Measurements from ENCODE around the gene PDLIM5. TPM values are rescaled to one million over a fixed set of nuclear protein-coding genes. Genes with fewer than 3 reads are reported as not detected.

Gene PDLIM5
- total RNA-seq, 1 experiment from 2014 or later = 158 TPM

DNA sequence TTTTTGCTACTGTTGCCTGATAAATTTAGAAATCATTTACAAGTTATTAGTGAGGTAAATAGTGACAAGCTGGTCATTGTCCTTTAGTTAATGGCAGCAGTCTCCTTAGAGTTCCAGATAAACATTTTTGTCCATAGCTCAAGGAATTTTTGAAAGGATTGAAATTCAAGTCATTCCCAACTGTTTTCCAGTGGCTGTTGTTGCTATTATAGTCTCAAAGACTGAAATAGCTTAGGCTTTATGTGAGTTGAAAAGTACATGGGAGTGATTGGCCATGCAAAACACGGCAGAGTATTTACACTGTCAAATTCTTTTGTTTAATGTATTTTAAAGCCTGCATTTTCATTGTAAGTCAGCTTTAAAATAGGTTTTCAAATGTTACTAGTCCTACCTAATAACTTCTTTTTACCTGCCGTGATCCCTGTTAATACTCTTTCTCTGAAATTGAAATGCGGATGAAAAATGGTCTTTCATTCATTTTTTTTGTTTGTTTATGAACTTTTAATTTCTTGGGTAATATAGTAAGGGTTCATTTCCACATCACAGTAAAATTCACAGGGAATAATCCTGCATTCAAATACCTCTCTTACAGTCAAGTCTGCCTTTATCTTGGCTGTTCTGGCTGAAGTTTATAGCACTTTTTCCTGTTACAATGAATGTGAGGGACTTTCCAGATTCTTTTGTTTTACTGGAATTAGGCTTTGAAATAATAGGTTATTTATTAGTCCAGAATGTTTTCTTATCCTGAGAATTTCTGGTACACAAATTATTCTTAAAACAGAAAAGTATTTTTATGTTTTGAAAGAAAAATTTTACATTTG lies 85.1 kb downstream of the PDLIM5 start:
- TF ChIP-seq, protein P1, sequence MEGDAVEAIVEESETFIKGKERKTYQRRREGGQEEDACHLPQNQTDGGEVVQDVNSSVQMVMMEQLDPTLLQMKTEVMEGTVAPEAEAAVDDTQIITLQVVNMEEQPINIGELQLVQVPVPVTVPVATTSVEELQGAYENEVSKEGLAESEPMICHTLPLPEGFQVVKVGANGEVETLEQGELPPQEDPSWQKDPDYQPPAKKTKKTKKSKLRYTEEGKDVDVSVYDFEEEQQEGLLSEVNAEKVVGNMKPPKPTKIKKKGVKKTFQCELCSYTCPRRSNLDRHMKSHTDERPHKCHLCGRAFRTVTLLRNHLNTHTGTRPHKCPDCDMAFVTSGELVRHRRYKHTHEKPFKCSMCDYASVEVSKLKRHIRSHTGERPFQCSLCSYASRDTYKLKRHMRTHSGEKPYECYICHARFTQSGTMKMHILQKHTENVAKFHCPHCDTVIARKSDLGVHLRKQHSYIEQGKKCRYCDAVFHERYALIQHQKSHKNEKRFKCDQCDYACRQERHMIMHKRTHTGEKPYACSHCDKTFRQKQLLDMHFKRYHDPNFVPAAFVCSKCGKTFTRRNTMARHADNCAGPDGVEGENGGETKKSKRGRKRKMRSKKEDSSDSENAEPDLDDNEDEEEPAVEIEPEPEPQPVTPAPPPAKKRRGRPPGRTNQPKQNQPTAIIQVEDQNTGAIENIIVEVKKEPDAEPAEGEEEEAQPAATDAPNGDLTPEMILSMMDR (IDR thresholded peaks at IDR 0.05; ENCODE audit: unreplicated experiment) = no peak
- CTCF ChIA-PET = interaction anchor here (0.6 to 1.4 kb wide), 4 partner anchors 9 to 130 kb away, joined by 3 to 6 read pairs (median 5); no protein-coding TSS in a partner anchor
- Mint-ChIP-seq H3K9me3 (ENCODE audit: unreplicated experiment) (no peaks in the 10 kb centered on the region), H3K4me1 (ENCODE audit: insufficient read depth, unreplicated experiment) (peaks cover 33% of the 10 kb centered on the region), H3K4me3 (ENCODE audit: unreplicated experiment) (no peak overlapping the region), H3K27me3 (ENCODE audit: insufficient read depth, unreplicated experiment) (no peaks in the 10 kb centered on the region), H3K27ac (ENCODE audit: low read depth, unreplicated experiment) (peak overlapping the region; percentile 8), H3K36me3 (ENCODE audit: insufficient read depth, unreplicated experiment) (no peaks in the 10 kb centered on the region)
- POLR2A ChIA-PET = interaction anchor here (1.1 to 6.0 kb wide), 6 partner anchors 7 to 127 kb away, joined by 3 to 32 read pairs (median 7); partner anchors contain the start of gene PDLIM5
- intact Hi-C loops (cut with micrococcal nuclease) = no loop called here
- no peak for DNase-seq (ENCODE audit: unreplicated experiment)
- no TSS peak for BruUV-seq (replicated peaks)

DNA sequence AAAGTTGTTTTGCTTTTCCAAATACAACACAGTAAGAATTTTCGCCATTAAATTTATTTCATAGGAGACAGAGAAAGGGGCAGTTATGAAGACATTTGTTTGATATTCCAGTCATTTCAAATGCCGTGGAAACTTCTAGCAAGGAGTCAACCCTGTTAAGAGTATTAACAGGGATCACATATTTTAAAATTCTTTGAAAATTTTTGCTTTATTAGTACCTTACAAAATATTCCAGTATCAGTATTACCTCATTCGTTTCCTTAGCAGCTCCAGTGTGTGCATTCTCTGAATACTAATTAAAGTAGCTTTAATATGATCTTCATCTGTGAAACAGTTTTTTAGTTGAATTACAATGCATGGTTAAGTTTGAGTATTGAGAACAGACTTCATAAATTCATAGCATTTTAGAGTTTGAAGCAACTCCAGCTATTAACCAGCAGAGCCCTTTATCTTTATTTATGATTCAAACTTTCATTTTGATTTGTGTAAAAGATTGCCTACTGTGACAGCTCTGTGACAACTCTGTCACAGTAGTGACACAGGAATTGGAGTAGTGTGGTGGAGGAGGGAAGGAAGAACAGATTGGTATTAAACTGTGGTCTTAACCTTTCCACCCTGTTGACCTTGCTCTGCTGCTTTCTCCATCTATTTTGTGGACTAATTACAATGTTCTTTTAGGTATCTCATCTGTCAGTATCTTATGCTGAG lies 86.3 kb downstream of the PDLIM5 start:
- H3K9me3 Mint-ChIP-seq (ENCODE audit: unreplicated experiment) = no peaks in the 10 kb centered on the region
- intact Hi-C loops (cut with micrococcal nuclease) = no loop called here
- no peaks in the 10 kb centered on the region for H3K36me3 Mint-ChIP-seq (ENCODE audit: insufficient read depth, unreplicated experiment)
- no TSS peak for BruUV-seq (replicated peaks)
- POLR2A ChIA-PET = interaction anchor here (1.0 to 6.0 kb wide), 6 partner anchors 12 to 128 kb away, joined by 3 to 32 read pairs (median 5); partner anchors contain the start of gene PDLIM5
- peaks cover 33% of the 10 kb centered on the region for H3K4me1 Mint-ChIP-seq (ENCODE audit: insufficient read depth, unreplicated experiment)
- no peak for DNase-seq (ENCODE audit: unreplicated experiment)
- no peak overlapping the region for H3K4me3 Mint-ChIP-seq (ENCODE audit: unreplicated experiment)
- no peaks in the 10 kb centered on the region for H3K27me3 Mint-ChIP-seq (ENCODE audit: insufficient read depth, unreplicated experiment)
- TF ChIP-seq, protein P1 (IDR thresholded peaks at IDR 0.05; ENCODE audit: unreplicated experiment) = no peak
- CTCF ChIA-PET = interaction anchor here (0.7 to 1.8 kb wide), 2 partner anchors 8 to 131 kb away, joined by 3 to 4 read pairs; no protein-coding TSS in a partner anchor
- H3K27ac Mint-ChIP-seq (ENCODE audit: low read depth, unreplicated experiment) = peak overlapping the region; percentile 8

DNA sequence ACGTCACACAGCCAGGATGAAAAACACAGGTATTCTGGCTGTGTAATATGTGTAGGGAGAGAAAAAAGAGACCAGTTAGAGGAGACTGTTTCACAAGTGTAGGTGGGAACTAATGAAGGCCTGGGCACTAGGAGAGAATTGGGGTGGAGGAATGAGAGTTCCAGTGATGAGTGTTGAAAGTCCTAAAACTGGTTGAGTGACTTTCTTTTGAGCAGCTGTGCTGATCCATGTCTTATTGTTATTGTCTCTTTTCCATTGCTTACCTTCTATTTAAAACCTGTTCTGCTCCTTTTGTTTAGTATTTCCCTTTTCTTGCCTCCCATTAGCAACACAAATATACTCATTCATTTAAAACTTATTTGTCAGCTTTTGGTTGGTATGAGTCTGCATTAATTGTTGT lies 88.7 kb downstream of the PDLIM5 start:
- TF ChIP-seq, protein P1 (IDR thresholded peaks at IDR 0.05; ENCODE audit: unreplicated experiment) = no peak
- H3K27ac Mint-ChIP-seq (ENCODE audit: low read depth, unreplicated experiment) = peak overlapping the region; percentile 9
- no peak for DNase-seq (ENCODE audit: unreplicated experiment)
- H3K36me3 Mint-ChIP-seq (ENCODE audit: insufficient read depth, unreplicated experiment) = no peaks in the 10 kb centered on the region
- no peaks in the 10 kb centered on the region for H3K27me3 Mint-ChIP-seq (ENCODE audit: insufficient read depth, unreplicated experiment)
- H3K4me3 Mint-ChIP-seq (ENCODE audit: unreplicated experiment) = no peak overlapping the region
- H3K9me3 Mint-ChIP-seq (ENCODE audit: unreplicated experiment) = no peaks in the 10 kb centered on the region
- BruUV-seq (replicated peaks) = no TSS peak
- peaks cover 22% of the 10 kb centered on the region for H3K4me1 Mint-ChIP-seq (ENCODE audit: insufficient read depth, unreplicated experiment)
- CTCF ChIA-PET = no interaction called here
- POLR2A ChIA-PET = interaction anchor here (0.9 to 6.0 kb wide), 3 partner anchors 10 to 87 kb away, joined by 3 to 32 read pairs (median 3); partner anchors contain the start of gene PDLIM5
- intact Hi-C loops (cut with micrococcal nuclease) = no loop called here

DNA sequence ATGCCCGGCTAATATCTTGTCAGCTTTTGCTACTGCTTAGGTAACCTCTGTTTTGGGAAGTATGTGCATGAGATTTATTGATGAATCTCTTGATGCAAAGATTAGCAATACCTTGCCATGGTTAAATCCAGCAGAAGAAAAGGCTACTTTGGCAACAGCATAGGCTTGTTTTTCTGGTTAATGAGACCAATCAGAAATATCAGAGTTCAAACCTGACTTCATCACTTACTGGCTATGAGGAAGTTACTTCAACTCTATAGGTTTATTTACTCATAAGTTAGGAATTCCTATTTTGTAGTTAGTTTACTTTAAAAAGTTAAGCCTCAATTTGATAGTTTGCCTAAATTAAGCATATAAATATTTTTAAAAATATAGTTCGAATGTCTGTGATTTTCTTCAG lies 93.1 kb downstream of the PDLIM5 start:
- POLR2A ChIA-PET = interaction anchor here (1.2 kb wide), 1 partner anchor 9 kb away, joined by 7 read pairs; no protein-coding TSS in a partner anchor
- peaks cover 42% of the 10 kb centered on the region for H3K4me1 Mint-ChIP-seq (ENCODE audit: insufficient read depth, unreplicated experiment)
- no TSS peak for BruUV-seq (replicated peaks)
- DNase-seq (ENCODE audit: unreplicated experiment) = no peak
- TF ChIP-seq, protein P1 (IDR thresholded peaks at IDR 0.05; ENCODE audit: unreplicated experiment) = no peak
- CTCF ChIA-PET = interaction anchor here (0.7 kb wide), 1 partner anchor 25 kb away, joined by 5 read pairs; no protein-coding TSS in a partner anchor
- H3K4me3 Mint-ChIP-seq (ENCODE audit: unreplicated experiment) = no peak overlapping the region
- intact Hi-C loops (cut with micrococcal nuclease) = loop anchor here (5.0 kb wide), 1 partner anchor 58 kb away; no protein-coding TSS in a partner anchor
- H3K9me3 Mint-ChIP-seq (ENCODE audit: unreplicated experiment) = no peaks in the 10 kb centered on the region
- no peaks in the 10 kb centered on the region for H3K36me3 Mint-ChIP-seq (ENCODE audit: insufficient read depth, unreplicated experiment)
- no peaks in the 10 kb centered on the region for H3K27me3 Mint-ChIP-seq (ENCODE audit: insufficient read depth, unreplicated experiment)
- peak overlapping the region; percentile 85 for H3K27ac Mint-ChIP-seq (ENCODE audit: low read depth, unreplicated experiment)

Data from MCF 10A (cell line).